Left kidney (tissue), 8 donors: ENCODE measurements around the gene ABHD17C. TPM values are rescaled to one million over a fixed set of nuclear protein-coding genes. Genes with fewer than 3 reads are reported as not detected.
"Not testable (repeated sequence)": the region's sequence is repeated elsewhere in the genome, so short reads cannot be mapped to it uniquely, and the experiment has no call there.

Experiments used
- DNase-seq: peaks from one replicate; pipeline ENCODE4 v3.0.0-alpha.2; 2013
- long read RNA-seq, 8 donors: transcript quantifications; one replicate each; lab custom pipeline, GENCODE V29; 2026
- polyA plus RNA-seq: library from polyadenylated mRNA; unstranded; fragments of 120-200 nt; gene quantifications from one replicate; pipeline ENCODE4 v1.2.1, GENCODE V29; 2013; ENCODE audit not compliant: insufficient read length

ABHD17C gene
- polyA plus RNA-seq = 32.7 TPM
- long read RNA-seq, donor 1, transcript ABHD17C-201 (3 exons, 2,368 nt) = major isoform, 24 of 52 reads
- long read RNA-seq, donor 1, partial matches to known transcripts = 28 of 52 reads
- long read RNA-seq, donor 1, other reads (novel, unspliced or antisense) = 0 of 52 reads
- long read RNA-seq, donor 2, transcript ABHD17C-201 (3 exons, 2,368 nt) = major isoform, 12 of 13 reads
- long read RNA-seq, donor 2, partial matches to known transcripts = 0 of 13 reads
- long read RNA-seq, donor 2, other reads (novel, unspliced or antisense) = 0 of 13 reads
- long read RNA-seq, donor 3, transcript ABHD17C-201 (3 exons, 2,368 nt) = major isoform, 10 of 19 reads
- long read RNA-seq, donor 3, partial matches to known transcripts = 9 of 19 reads
- long read RNA-seq, donor 3, other reads (novel, unspliced or antisense) = 0 of 19 reads
- long read RNA-seq, donor 4, partial matches to known transcripts = 0 of 1 reads
- long read RNA-seq, donor 4, other reads (novel, unspliced or antisense) = 0 of 1 reads
- long read RNA-seq, donor 5, transcript ABHD17C-201 (3 exons, 2,368 nt) = major isoform, 17 of 24 reads
- long read RNA-seq, donor 5, partial matches to known transcripts = 7 of 24 reads
- long read RNA-seq, donor 5, other reads (novel, unspliced or antisense) = 0 of 24 reads
- long read RNA-seq, donor 6, transcript ABHD17C-201 (3 exons, 2,368 nt) = major isoform, 14 of 14 reads
- long read RNA-seq, donor 6, partial matches to known transcripts = 0 of 14 reads
- long read RNA-seq, donor 6, other reads (novel, unspliced or antisense) = 0 of 14 reads
- long read RNA-seq, donor 7, transcript ABHD17C-201 (3 exons, 2,368 nt) = major isoform, 24 of 42 reads
- long read RNA-seq, donor 7, partial matches to known transcripts = 18 of 42 reads
- long read RNA-seq, donor 7, other reads (novel, unspliced or antisense) = 0 of 42 reads
- long read RNA-seq, donor 8, transcript ABHD17C-201 (3 exons, 2,368 nt) = major isoform, 10 of 10 reads
- long read RNA-seq, donor 8, partial matches to known transcripts = 0 of 10 reads
- long read RNA-seq, donor 8, other reads (novel, unspliced or antisense) = 0 of 10 reads

- DNase-seq = no peak
These were observed at the start of gene ABHD17C for GRCh38 chr15:80695099-80695910. Gene ABHD17C, plus strand, starts transcription at chr15:80695310. Its CDS starts 120 bp downstream, at chr15:80695430.

- DNase-seq = no peak
These were observed 49.5 kb upstream of the ABHD17C start for GRCh38 chr15:80645494-80646065.

GRCh38 chr15:80647424-80647823, 47.7 kb upstream of the ABHD17C start:
- not testable (repeated sequence) for DNase-seq

GRCh38 chr15:80654299-80654698, 40.8 kb upstream of the ABHD17C start:
- no peak for DNase-seq

- no peak for DNase-seq
These were observed 35.7 kb upstream of the ABHD17C start for GRCh38 chr15:80659375-80659774.

GRCh38 chr15:80660119-80660518, 35.0 kb upstream of the ABHD17C start:
- no peak for DNase-seq

GRCh38 chr15:80662129-80662528, 33.0 kb upstream of the ABHD17C start:
- no peak for DNase-seq

- no peak for DNase-seq
These were observed 32.2 kb upstream of the ABHD17C start for GRCh38 chr15:80662757-80663553.

DNA sequence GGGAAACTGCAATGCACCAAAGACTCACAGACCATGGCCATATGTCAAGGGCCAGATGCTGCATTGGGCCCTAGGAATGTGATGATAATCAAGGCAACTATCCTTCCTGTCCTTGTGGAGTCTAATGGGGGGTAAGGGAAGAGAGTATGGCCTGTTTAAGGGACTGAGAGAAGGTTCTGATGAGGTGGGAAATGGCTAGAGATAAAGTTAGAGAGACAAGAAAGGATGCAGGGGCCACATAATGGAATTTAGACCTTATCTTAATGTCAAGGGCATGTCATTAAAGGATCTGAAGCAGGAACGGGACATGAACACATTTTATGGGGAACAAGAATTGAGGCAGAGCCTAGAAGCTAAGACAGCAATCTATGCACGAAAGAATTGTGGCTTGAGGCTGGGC, 30.0 kb upstream of the ABHD17C start:
- no peak for DNase-seq

GRCh38 chr15:80667936-80668335, 27.2 kb upstream of the ABHD17C start:
- no peak for DNase-seq

GRCh38 chr15:80668546-80669236, 26.4 kb upstream of the ABHD17C start:
- DNase-seq = no peak

GRCh38 chr15:80669663-80670273, 25.3 kb upstream of the ABHD17C start:
- DNase-seq = no peak

GRCh38 chr15:80673561-80674244, 21.4 kb upstream of the ABHD17C start:
- no peak for DNase-seq

- DNase-seq = no peak
These were observed 20.9 kb upstream of the ABHD17C start for GRCh38 chr15:80674245-80674614.

- DNase-seq = no peak
These were observed 18.1 kb upstream of the ABHD17C start for GRCh38 chr15:80677041-80677440.

GRCh38 chr15:80679167-80679803, 15.8 kb upstream of the ABHD17C start:
- no peak for DNase-seq

- DNase-seq = no peak
These were observed 15.3 kb upstream of the ABHD17C start for GRCh38 chr15:80679804-80680175.

GRCh38 chr15:80682201-80682600, 12.9 kb upstream of the ABHD17C start:
- no peak for DNase-seq
